Measurements from ENCODE around the gene ANKRD17.
"Not testable (repeated sequence)": the region's sequence is repeated elsewhere in the genome, so short reads cannot be mapped to it uniquely, and the experiment has no call there.

ANKRD17 gene

GRCh38 chr4:73206236-73206635 lies 52.4 kb downstream of the ANKRD17 start:
- DNase-seq (ENCODE audit: low read depth in 2 of 3, low spot score in 1 of 3): no peak

GRCh38 chr4:73205482-73205881 lies 53.1 kb downstream of the ANKRD17 start:
- no peak for DNase-seq (ENCODE audit: low read depth in 2 of 3, low spot score in 1 of 3)

GRCh38 chr4:73203976-73204375 lies 54.6 kb downstream of the ANKRD17 start:
- not testable (repeated sequence) for DNase-seq (ENCODE audit: low read depth in 2 of 3, low spot score in 1 of 3)

- no peak for DNase-seq (ENCODE audit: low read depth in 2 of 3, low spot score in 1 of 3)
Measured at GRCh38 chr4:73197220-73197619, 61.4 kb downstream of the ANKRD17 start.

- DNase-seq (ENCODE audit: low read depth in 2 of 3, low spot score in 1 of 3): no peak
Measured at GRCh38 chr4:73194064-73194463, 64.5 kb downstream of the ANKRD17 start.

GRCh38 chr4:73193659-73194058 lies 64.9 kb downstream of the ANKRD17 start:
- DNase-seq (ENCODE audit: low read depth in 2 of 3, low spot score in 1 of 3): no peak

- no peak for DNase-seq (ENCODE audit: low read depth in 2 of 3, low spot score in 1 of 3)
Measured at GRCh38 chr4:73193155-73193554, 65.4 kb downstream of the ANKRD17 start.

GRCh38 chr4:73189274-73189810 lies 69.3 kb downstream of the ANKRD17 start:
- no peak for DNase-seq (ENCODE audit: low read depth in 2 of 3, low spot score in 1 of 3)

- DNase-seq (ENCODE audit: low read depth in 2 of 3, low spot score in 1 of 3): no peak
Measured at GRCh38 chr4:73187325-73187724, 71.3 kb downstream of the ANKRD17 start.

- no peak for DNase-seq (ENCODE audit: low read depth in 2 of 3, low spot score in 1 of 3)
Measured at GRCh38 chr4:73185903-73186302, 72.7 kb downstream of the ANKRD17 start.

- no peak for DNase-seq (ENCODE audit: low read depth in 2 of 3, low spot score in 1 of 3)
Measured at GRCh38 chr4:73181231-73181630, 77.4 kb downstream of the ANKRD17 start.

GRCh38 chr4:73178389-73178788 lies 80.2 kb downstream of the ANKRD17 start:
- DNase-seq (ENCODE audit: low read depth in 2 of 3, low spot score in 1 of 3): no peak

GRCh38 chr4:73172161-73172560 lies 86.4 kb downstream of the ANKRD17 start:
- DNase-seq (ENCODE audit: low read depth in 2 of 3, low spot score in 1 of 3): no peak

GRCh38 chr4:73170518-73171198 lies 87.9 kb downstream of the ANKRD17 start:
- DNase-seq (ENCODE audit: low read depth in 2 of 3, low spot score in 1 of 3): no peak

- no peak for DNase-seq (ENCODE audit: low read depth in 2 of 3, low spot score in 1 of 3)
Measured at GRCh38 chr4:73166212-73166611, 92.4 kb downstream of the ANKRD17 start.

GRCh38 chr4:73161527-73162185 lies 96.9 kb downstream of the ANKRD17 start:
- DNase-seq (ENCODE audit: low read depth in 2 of 3, low spot score in 1 of 3): no peak

GRCh38 chr4:73156394-73156793 lies 102.2 kb downstream of the ANKRD17 start:
- no peak for DNase-seq (ENCODE audit: low read depth in 2 of 3, low spot score in 1 of 3)

GRCh38 chr4:73152893-73153292 lies 105.7 kb downstream of the ANKRD17 start:
- no peak for DNase-seq (ENCODE audit: low read depth in 2 of 3, low spot score in 1 of 3)

GRCh38 chr4:73142995-73143547 lies 115.5 kb downstream of the ANKRD17 start:
- no peak for DNase-seq (ENCODE audit: low read depth in 2 of 3, low spot score in 1 of 3)

- no peak for DNase-seq (ENCODE audit: low read depth in 2 of 3, low spot score in 1 of 3)
Measured at GRCh38 chr4:73139991-73140390, 118.6 kb downstream of the ANKRD17 start.

GRCh38 chr4:73139245-73139644 lies 119.4 kb downstream of the ANKRD17 start:
- no peak for DNase-seq (ENCODE audit: low read depth in 2 of 3, low spot score in 1 of 3)

- DNase-seq (ENCODE audit: low read depth in 2 of 3, low spot score in 1 of 3): no peak
Measured at GRCh38 chr4:73137121-73137520, 121.5 kb downstream of the ANKRD17 start.
